Measurements from ENCODE around the gene TRIM7.

Gene TRIM7

DNA sequence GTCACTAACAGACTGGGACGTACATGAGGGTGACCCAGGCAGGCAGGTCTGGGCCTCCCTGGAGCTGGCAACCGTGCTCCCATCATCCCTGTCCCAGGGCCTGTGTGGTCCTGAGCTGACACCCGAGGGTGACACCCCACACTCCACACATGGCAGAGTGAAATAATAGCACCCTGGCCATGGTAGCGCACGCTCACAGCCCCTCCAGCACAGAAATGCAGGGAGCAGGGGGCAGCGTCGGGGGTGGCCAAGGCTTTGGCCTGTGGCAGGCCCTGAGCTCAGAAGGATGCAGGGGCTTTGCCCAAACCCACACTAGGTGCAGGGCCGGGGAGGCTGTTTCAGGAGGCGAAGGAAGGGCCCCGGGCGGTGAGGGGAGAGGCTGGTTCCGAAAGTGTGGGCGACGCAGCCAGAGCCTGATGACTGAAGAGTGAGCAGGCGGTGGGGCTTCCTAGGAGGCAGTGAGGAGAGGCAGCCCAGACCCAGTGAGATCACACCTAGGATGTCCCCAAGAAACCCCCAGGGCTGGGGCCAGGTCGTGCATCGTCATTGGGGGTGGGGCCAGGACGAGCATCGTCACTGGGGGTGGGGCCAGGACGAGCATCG is 44.7 kb downstream of the TRIM7 start:
- H3K27ac ChIP-seq (ENCODE audit: low read length) = no peak overlapping the region
- H3K4me1 ChIP-seq (ENCODE audit: control insufficient read depth, insufficient read depth, low read length) = peaks cover 5% of the 10 kb centered on the region
- no peaks in the 10 kb centered on the region for H3K27me3 ChIP-seq (ENCODE audit: control insufficient read depth, insufficient read depth, low read length)
- H3K4me3 ChIP-seq (ENCODE audit: low read length) = no peak overlapping the region; the same call in 1 of the 2 replicates
- WGBS (ENCODE audit: insufficient coverage, insufficient read length) = no CpG with 5 or more reads among the region's 21 CpGs
- no peak for DNase-seq (ENCODE audit: low read depth, low spot score)
- H3K36me3 ChIP-seq (ENCODE audit: control insufficient read depth, insufficient read depth, low read length) = no peaks in the 10 kb centered on the region
- no peaks in the 10 kb centered on the region for H3K9me3 ChIP-seq (ENCODE audit: control insufficient read depth, insufficient read depth, low read length)

DNA sequence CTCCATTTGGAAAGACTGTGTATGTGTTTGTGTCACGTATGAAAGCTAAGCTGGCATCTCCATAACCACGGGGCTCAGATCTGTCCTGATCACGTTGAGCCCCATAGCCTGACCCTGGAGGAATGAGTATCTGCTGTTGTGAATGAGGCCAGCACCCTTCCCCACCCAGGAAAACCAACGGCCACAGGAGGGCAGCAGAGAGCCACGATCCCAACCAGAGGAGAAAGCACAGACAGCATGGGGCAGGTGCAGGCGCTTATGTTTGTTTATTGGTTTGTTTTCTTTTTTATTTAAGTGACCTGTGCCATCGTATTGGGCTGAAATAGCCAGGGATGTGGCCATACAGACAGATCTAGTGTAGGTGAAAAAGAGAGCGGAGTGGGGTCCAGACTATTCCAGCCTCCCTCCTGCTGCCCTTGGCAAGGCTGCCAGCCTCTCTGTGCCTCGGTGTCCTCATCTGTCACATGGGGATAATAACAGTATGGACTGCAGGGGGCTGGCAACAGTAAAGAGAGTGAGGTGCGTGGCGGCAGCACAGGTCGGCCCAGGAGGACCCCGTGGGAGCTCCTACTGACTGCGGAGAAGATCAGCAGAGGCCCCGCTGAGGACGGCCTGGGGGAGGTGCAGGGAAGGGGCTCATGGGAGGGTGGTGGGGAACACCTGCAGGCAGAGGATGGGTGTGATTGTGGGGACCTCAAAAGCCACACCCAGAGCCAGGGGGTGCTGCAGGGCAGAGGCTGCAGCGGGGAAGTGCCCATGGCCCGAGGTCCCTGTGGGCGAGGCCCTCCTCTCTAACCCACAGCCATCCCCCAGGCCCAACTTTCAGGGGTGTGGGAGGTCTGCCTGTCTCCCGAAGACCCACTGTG is 45.5 kb downstream of the TRIM7 start:
- no CpG with 5 or more reads among the region's 20 CpGs for WGBS (ENCODE audit: insufficient coverage, insufficient read length)
- DNase-seq (ENCODE audit: low read depth, low spot score) = no peak
- Histone ChIP-seq H3K36me3 (ENCODE audit: control insufficient read depth, insufficient read depth, low read length) (no peaks in the 10 kb centered on the region), H3K4me3 (ENCODE audit: low read length) (no peak overlapping the region), H3K27me3 (ENCODE audit: control insufficient read depth, insufficient read depth, low read length) (no peaks in the 10 kb centered on the region), H3K4me1 (ENCODE audit: control insufficient read depth, insufficient read depth, low read length) (peaks cover 5% of the 10 kb centered on the region), H3K9me3 (ENCODE audit: control insufficient read depth, insufficient read depth, low read length) (no peaks in the 10 kb centered on the region), H3K27ac (ENCODE audit: low read length) (no peak overlapping the region)

GRCh38 chr5:181158869-181159268 is 46.1 kb downstream of the TRIM7 start:
- Histone ChIP-seq H3K4me1 (ENCODE audit: control insufficient read depth, insufficient read depth, low read length) (peaks cover 5% of the 10 kb centered on the region), H3K36me3 (ENCODE audit: control insufficient read depth, insufficient read depth, low read length) (no peaks in the 10 kb centered on the region), H3K4me3 (ENCODE audit: low read length) (no peak overlapping the region), H3K27me3 (ENCODE audit: control insufficient read depth, insufficient read depth, low read length) (no peaks in the 10 kb centered on the region; the same call in 1 of the 2 replicates), H3K9me3 (ENCODE audit: control insufficient read depth, insufficient read depth, low read length) (no peaks in the 10 kb centered on the region), H3K27ac (ENCODE audit: low read length) (no peak overlapping the region)
- DNase-seq (ENCODE audit: low read depth, low spot score) = no peak
- WGBS (ENCODE audit: insufficient coverage, insufficient read length) = no CpG with 5 or more reads among the region's 3 CpGs

DNA sequence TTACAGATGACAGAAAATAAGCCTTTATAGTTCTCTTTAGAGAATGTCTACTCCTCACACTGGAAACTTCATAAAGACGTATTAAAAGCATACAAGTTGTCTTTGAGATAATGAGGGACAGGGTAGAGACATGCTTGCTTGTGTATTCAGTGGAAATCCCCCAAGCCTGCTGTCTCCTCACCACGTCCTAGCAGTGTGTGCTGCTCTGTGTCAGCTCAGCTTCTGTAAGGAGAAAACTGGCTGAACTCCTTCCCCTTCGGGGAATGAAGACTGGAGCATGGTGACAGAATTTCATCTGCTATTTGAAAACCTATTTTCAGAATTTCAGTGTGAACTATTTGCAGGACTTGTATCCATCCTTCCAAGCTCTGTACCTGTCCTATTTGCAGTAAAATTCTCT is 48.2 kb downstream of the TRIM7 start:
- DNase-seq (ENCODE audit: low read depth, low spot score) = no peak
- Histone ChIP-seq H3K4me3 (ENCODE audit: low read length) (no peak overlapping the region), H3K27ac (ENCODE audit: low read length) (no peak overlapping the region), H3K9me3 (ENCODE audit: control insufficient read depth, insufficient read depth, low read length) (no peaks in the 10 kb centered on the region), H3K36me3 (ENCODE audit: control insufficient read depth, insufficient read depth, low read length) (no peaks in the 10 kb centered on the region), H3K4me1 (ENCODE audit: control insufficient read depth, insufficient read depth, low read length) (peaks cover 4% of the 10 kb centered on the region), H3K27me3 (ENCODE audit: control insufficient read depth, insufficient read depth, low read length) (no peaks in the 10 kb centered on the region; the same call in 1 of the 2 replicates)
- WGBS (ENCODE audit: insufficient coverage, insufficient read length) = no CpG with 5 or more reads among the region's 3 CpGs

DNA sequence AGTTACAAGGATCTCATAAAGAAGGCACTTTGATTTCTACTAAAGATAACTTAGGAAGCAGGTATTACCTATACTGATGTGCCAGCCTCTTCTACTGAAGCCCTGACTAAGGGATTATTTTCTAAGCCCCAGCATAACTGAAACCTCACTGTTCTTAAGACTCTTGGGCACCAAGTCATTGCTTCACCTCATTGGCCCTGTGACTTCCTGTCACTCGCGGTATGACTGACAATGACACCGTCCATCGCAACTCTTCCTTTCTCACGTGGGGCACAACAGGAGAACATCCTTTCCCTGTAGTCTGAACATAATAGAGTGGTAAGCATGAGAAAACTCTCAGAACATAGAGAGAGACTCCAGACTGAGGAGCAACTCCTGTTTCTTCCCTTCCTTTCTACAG is 51.2 kb downstream of the TRIM7 start:
- WGBS (ENCODE audit: insufficient coverage, insufficient read length) = no CpG with 5 or more reads among the region's 5 CpGs

DNA sequence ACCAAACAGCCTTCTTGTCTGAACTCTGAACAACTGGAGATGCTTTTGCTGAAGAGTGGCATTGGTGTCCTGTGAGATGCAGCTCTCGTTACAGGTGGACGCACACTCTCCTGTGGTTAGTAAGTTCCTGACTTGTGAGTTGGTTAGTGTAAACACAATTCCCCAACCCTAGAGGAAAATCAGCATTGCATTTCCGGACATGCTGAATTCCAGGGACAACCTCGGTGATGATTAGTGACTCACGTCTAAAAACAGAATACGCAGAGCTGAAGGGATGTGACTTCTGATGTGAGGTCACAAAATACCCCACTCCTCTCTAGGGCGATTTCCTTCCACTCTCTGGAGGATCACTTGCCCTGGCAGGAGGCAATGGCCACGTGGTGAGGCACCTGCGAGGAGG is 52.6 kb downstream of the TRIM7 start:
- DNase-seq (ENCODE audit: low read depth, low spot score) = no peak
- Histone ChIP-seq H3K4me3 (ENCODE audit: low read length) (no peak overlapping the region), H3K36me3 (ENCODE audit: control insufficient read depth, insufficient read depth, low read length) (no peaks in the 10 kb centered on the region), H3K9me3 (ENCODE audit: control insufficient read depth, insufficient read depth, low read length) (no peaks in the 10 kb centered on the region), H3K27me3 (ENCODE audit: control insufficient read depth, insufficient read depth, low read length) (no peaks in the 10 kb centered on the region; the same call in 1 of the 2 replicates), H3K4me1 (ENCODE audit: control insufficient read depth, insufficient read depth, low read length) (no peaks in the 10 kb centered on the region; the same call in 1 of the 2 replicates), H3K27ac (ENCODE audit: low read length) (no peak overlapping the region)
- WGBS (ENCODE audit: insufficient coverage, insufficient read length) = no CpG with 5 or more reads among the region's 9 CpGs

More for the DNA sequence above, 51.2 kb downstream of the TRIM7 start:
- Histone ChIP-seq H3K27me3 (ENCODE audit: control insufficient read depth, insufficient read depth, low read length) (no peaks in the 10 kb centered on the region; the same call in 1 of the 2 replicates), H3K9me3 (ENCODE audit: control insufficient read depth, insufficient read depth, low read length) (no peaks in the 10 kb centered on the region), H3K27ac (ENCODE audit: low read length) (no peak overlapping the region), H3K4me3 (ENCODE audit: low read length) (no peak overlapping the region), H3K4me1 (ENCODE audit: control insufficient read depth, insufficient read depth, low read length) (no peaks in the 10 kb centered on the region), H3K36me3 (ENCODE audit: control insufficient read depth, insufficient read depth, low read length) (no peaks in the 10 kb centered on the region)
- DNase-seq (ENCODE audit: low read depth, low spot score) = no peak

GRCh38 chr5:181151146-181151545 is 53.9 kb downstream of the TRIM7 start:
- Histone ChIP-seq H3K27me3 (ENCODE audit: control insufficient read depth, insufficient read depth, low read length) (no peaks in the 10 kb centered on the region; the same call in 1 of the 2 replicates), H3K9me3 (ENCODE audit: control insufficient read depth, insufficient read depth, low read length) (no peaks in the 10 kb centered on the region), H3K4me3 (ENCODE audit: low read length) (no peak overlapping the region), H3K4me1 (ENCODE audit: control insufficient read depth, insufficient read depth, low read length) (no peaks in the 10 kb centered on the region; the same call in 1 of the 2 replicates), H3K27ac (ENCODE audit: low read length) (no peak overlapping the region), H3K36me3 (ENCODE audit: control insufficient read depth, insufficient read depth, low read length) (no peaks in the 10 kb centered on the region)
- WGBS (ENCODE audit: insufficient coverage, insufficient read length) = no CpG with 5 or more reads among the region's 9 CpGs
- DNase-seq (ENCODE audit: low read depth, low spot score) = no peak

- Histone ChIP-seq H3K36me3 (ENCODE audit: control insufficient read depth, insufficient read depth, low read length) (no peaks in the 10 kb centered on the region), H3K9me3 (ENCODE audit: control insufficient read depth, insufficient read depth, low read length) (no peaks in the 10 kb centered on the region), H3K27me3 (ENCODE audit: control insufficient read depth, insufficient read depth, low read length) (no peaks in the 10 kb centered on the region; the same call in 1 of the 2 replicates), H3K4me1 (ENCODE audit: control insufficient read depth, insufficient read depth, low read length) (no peaks in the 10 kb centered on the region; the same call in 1 of the 2 replicates), H3K4me3 (ENCODE audit: low read length) (no peak overlapping the region), H3K27ac (ENCODE audit: low read length) (no peak overlapping the region)
- DNase-seq (ENCODE audit: low read depth, low spot score) = no peak
- WGBS (ENCODE audit: insufficient coverage, insufficient read length) = no CpG with 5 or more reads among the region's 14 CpGs
These were observed 54.9 kb downstream of the TRIM7 start for GRCh38 chr5:181149806-181150733.

DNA sequence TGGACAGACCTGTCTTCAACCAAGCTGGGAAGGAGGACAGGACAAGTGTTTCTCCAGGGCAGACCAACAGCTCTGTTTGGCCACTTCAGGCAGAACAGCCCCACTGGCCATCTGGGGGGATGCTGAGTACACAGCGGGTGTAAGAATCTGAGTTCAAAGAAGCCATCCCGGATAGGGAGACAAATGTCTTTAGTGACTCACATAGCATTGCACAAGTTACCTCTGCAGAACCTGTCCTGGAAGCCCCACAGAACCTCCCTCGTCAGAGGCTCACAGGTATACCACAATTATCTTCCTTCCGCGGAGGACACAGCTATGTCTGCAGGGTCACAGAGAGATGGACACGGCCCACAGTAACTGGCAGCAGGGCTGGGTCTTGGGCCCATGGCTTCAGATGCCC is 55.6 kb downstream of the TRIM7 start:
- Histone ChIP-seq H3K4me3 (ENCODE audit: low read length) (no peak overlapping the region), H3K27ac (ENCODE audit: low read length) (no peak overlapping the region), H3K36me3 (ENCODE audit: control insufficient read depth, insufficient read depth, low read length) (no peaks in the 10 kb centered on the region), H3K4me1 (ENCODE audit: control insufficient read depth, insufficient read depth, low read length) (no peaks in the 10 kb centered on the region; the same call in 1 of the 2 replicates), H3K27me3 (ENCODE audit: control insufficient read depth, insufficient read depth, low read length) (no peaks in the 10 kb centered on the region; the same call in 1 of the 2 replicates), H3K9me3 (ENCODE audit: control insufficient read depth, insufficient read depth, low read length) (no peaks in the 10 kb centered on the region)
- DNase-seq (ENCODE audit: low read depth, low spot score) = no peak
- no CpG with 5 or more reads among the region's 6 CpGs for WGBS (ENCODE audit: insufficient coverage, insufficient read length)

Measured in iPS DF 6.9 (cell line).